Activated T-helper 1 cell treated with anti-CD3 and anti-CD28 coated beads, Interleukin-12 subunit alpha, Interleukin-12 subunit beta, Interleukin-2, Interleukin-4 antibody, amounts not matched to agents 30 ng/mL and 10 ng/mL and 1 ng/mL, durations not matched to agents 14 hours and 24 hours and 36 hours (primary cell): Measurements from ENCODE around the gene VCAN. TPM values are rescaled to one million over a fixed set of nuclear protein-coding genes. Genes with fewer than 3 reads are reported as not detected.

Experiments
- total RNA-seq: library from RNA; stranded (reverse); gene quantifications from 2 replicates; pipeline ENCODE4 v1.2.3, GENCODE V29; 2022

Gene VCAN
- total RNA-seq, 1 donor from 2014 or later, result 0.05 TPM

Other genes with a start within 250 kb of the VCAN start
- gene HAPLN1, start 249.1 kb downstream of the VCAN start, total RNA-seq, result not detected in 2 replicates